ENCODE results near the gene AKNA.

The AKNA gene, protein sequence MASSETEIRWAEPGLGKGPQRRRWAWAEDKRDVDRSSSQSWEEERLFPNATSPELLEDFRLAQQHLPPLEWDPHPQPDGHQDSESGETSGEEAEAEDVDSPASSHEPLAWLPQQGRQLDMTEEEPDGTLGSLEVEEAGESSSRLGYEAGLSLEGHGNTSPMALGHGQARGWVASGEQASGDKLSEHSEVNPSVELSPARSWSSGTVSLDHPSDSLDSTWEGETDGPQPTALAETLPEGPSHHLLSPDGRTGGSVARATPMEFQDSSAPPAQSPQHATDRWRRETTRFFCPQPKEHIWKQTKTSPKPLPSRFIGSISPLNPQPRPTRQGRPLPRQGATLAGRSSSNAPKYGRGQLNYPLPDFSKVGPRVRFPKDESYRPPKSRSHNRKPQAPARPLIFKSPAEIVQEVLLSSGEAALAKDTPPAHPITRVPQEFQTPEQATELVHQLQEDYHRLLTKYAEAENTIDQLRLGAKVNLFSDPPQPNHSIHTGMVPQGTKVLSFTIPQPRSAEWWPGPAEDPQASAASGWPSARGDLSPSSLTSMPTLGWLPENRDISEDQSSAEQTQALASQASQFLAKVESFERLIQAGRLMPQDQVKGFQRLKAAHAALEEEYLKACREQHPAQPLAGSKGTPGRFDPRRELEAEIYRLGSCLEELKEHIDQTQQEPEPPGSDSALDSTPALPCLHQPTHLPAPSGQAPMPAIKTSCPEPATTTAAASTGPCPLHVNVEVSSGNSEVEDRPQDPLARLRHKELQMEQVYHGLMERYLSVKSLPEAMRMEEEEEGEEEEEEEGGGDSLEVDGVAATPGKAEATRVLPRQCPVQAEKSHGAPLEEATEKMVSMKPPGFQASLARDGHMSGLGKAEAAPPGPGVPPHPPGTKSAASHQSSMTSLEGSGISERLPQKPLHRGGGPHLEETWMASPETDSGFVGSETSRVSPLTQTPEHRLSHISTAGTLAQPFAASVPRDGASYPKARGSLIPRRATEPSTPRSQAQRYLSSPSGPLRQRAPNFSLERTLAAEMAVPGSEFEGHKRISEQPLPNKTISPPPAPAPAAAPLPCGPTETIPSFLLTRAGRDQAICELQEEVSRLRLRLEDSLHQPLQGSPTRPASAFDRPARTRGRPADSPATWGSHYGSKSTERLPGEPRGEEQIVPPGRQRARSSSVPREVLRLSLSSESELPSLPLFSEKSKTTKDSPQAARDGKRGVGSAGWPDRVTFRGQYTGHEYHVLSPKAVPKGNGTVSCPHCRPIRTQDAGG (N-terminal part only)

DNA sequence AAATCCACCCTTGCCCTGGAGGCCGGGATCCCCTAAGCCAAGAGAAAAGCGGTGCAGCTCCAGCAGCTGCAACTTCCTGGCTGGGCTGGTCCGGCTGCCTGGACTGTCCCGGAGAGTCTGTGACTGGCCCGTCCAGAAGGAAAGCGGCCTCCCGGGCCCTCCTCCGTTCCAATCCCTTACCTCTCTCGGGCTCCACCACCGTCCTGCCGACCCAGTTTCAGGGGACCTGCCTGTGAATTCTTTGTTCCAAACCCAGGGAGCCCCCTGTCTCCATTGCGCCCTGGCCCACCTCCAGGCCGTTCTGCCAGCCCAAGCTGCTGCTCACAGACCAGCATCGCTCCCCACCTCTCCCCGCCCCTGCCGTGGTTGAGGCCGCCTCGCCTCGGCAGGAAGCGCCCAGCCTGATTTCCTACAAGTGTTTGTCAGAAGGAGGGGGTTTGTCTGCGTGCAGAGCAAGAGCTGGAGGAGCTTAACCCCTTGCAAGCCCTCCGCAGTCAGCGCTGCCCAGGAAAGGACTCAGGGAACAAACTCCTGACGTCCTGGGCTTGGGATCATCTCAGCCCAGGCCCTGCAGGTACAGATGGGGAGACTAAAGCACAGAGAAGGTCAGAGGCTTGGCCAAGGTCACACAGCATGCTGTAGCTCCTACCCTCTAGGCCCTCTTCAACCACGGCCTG lies at the start of gene AKNA:
Gene AKNA, minus strand, starts transcription at position 303 of the 677 bp plus-strand sequence. CDS start 6,649 bp downstream, outside the sequence.
- no peak for DNase-seq (ENCODE audit: low read depth, low spot score)

DNA sequence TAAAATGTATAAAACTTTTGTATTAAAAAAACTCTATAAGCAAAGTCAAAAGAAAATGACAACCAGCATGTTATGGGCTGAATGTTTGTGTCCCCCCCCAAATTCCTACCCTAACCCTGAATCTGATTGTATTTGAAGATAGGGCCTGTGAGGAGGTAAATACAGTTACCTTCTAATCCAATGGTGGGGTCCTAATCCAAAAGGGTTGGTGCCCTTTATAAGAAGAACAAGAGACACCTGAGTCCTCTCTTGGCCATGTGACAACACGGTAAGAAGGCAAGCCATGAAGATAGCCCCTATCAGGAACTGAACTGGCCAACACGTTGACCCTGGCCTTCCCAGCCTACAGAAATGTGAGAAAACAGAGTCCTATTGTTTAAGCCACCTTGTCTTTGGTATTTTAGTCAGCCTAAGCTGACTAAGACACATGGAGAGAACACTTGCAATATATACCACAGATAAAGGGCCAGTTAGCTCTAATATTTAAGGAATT lies 49.7 kb upstream of the AKNA start:
- no peak for DNase-seq (ENCODE audit: low read depth, low spot score)

DNA sequence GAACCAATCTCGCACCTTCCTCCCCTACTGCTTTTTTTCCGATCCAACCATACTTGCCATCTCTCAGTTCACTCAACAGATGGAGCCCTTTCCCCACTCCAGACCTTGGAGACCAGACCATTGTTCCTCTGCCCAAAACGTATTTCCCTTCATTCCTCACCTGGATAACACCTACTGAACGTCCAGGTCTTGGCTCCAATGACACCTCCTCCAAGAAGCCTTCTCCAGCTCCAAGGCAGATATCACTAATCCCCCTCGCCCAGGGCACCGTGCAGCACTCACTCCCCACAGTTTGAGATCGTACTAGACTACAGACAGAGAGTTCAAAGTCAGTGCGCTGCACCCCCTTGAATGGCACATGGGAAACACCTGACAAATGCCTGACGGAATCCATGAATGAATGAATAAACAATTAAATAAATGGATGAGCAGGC lies 47.1 kb upstream of the AKNA start:
- peak; percentile 42 for DNase-seq (ENCODE audit: low read depth, low spot score)

DNA sequence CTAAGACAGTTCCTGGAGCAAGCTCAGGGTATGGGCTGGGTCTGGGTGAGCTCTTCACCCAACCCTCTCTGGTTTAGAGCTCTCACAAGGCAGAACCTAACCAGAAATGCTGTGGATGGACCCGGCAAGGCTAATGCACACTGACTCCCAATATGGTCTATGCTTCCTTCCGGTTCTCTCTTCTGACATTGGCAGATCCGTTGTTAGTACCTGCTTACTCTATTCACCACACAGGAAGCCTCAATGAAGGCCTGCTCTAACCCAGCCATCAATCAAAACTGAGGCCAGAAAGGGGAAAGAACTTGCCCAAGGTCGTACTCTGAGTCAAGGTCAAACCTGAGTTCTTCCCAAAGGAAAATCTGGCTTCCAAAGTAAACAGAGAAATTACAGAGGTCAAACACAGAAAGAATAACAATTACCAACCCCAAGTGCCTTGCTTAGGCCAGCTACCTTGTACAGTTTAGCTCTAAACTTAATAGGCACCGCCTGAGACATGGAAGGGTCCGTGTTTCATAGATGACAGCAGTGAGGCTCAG lies 46.0 kb upstream of the AKNA start:
- no peak for DNase-seq (ENCODE audit: low read depth, low spot score)

DNA sequence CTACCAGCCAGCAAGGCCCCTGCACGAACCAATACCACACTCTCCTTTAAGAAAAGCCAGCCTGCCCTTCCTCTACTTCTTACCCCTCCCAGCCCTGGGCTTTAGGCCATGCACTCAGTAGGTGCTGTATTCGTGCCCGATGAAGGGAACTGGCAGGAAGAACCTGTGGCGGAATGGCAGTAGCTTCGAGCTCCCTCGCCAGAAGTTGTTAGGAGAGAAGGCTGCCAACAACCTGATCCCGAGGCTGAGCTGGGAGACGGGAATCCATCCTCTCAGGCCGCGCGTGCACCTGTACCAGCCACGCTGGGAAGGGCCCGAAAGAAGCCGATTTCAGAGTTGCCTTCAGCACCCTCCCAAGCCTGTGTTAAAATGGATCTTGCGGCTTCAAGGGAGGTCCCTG lies 45.3 kb upstream of the AKNA start:
- no peak for DNase-seq (ENCODE audit: low read depth, low spot score)

DNA sequence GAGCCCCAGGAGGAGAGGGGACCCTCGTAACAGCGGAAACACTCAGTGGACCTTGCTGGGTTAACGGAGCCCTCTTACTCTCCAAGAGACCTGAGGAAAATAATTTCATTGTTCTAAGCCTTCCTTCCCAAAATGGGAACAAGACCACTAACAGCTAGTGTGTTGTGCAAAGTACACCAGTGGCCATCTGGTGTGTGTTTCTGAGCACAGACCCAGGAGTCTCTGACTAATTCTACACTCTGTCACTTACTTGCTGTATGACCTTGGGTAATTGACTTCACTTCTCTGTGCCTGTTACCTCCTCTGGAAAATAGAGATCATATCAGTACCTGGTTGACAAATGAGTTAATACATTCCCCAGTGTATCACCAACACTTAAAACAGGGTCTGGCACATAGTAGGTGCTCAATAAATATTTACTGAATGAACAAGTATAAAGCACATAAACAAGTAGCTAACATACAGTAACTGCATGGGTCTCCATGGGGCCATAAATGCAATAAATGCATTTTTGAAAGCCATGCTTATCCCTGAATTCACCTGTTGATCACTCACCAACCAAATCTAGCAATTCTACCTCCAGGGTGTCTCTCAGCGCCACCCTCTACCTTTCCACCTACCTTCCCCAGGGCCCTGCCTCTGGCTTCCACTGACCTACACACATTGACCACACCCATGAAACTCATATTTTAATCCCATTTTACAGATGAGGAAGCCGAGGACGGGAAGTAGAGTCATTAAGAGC lies 44.7 kb upstream of the AKNA start:
- DNase-seq (ENCODE audit: low read depth, low spot score), result no peak

DNA sequence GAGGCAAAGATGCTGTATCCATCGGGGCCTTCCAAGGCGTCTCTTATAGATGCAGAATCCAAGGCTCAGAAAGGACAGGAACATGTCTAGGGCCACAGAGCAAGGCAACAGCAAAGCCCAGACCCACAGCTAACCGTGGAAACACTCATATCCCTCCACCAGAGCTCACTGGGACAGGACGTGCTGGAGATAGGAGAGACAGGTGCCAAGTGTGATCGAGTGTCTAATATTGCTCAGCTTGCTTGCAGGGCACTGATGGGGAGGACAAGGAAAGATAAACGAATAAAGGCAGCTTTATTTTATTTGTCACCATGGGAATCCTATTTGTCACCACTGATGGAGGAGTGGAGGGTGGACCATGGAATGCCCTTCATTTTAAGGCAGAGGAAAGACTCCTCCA lies 44.0 kb upstream of the AKNA start:
- DNase-seq (ENCODE audit: low read depth, low spot score), result no peak

DNA sequence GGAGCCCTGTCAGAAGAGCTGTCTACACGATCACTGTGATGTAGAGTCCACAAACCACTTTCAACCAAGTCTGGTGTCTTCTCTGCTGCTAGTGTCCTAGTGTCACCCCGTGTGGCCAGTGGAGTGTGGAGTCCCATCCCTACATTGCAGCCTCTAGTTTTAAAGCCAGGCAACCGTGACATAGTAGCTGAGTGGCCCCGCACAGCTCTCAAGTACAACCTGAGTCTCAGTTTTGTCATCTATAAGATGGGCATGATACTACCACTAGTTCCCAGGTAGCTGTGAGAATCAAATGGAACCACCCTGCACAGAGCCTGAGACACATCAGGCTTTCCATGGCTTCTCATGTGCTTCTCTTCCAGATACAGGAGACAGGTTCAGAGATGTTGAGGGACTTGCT lies 43.2 kb upstream of the AKNA start:
- DNase-seq (ENCODE audit: low read depth, low spot score), result no peak

DNA sequence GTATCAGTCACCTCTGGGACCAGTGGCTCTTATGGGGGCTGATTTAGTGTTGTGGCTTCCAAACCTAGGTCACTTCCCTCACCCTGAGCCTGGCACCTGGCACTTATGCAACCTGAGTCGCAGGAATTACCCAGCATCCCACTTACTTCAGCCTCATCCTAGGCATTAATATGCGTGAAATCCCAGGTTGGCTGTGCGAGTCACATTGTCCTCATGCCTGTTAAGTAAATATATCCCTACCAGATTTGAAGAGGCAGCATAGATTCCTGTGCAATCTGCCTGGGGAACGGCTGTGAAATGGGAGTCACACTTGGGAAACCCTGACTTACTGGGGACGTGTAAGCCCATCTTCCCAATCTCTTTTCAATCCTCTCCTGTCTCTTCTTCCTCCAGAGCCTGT lies 42.7 kb upstream of the AKNA start:
- DNase-seq (ENCODE audit: low read depth, low spot score), result no peak

DNA sequence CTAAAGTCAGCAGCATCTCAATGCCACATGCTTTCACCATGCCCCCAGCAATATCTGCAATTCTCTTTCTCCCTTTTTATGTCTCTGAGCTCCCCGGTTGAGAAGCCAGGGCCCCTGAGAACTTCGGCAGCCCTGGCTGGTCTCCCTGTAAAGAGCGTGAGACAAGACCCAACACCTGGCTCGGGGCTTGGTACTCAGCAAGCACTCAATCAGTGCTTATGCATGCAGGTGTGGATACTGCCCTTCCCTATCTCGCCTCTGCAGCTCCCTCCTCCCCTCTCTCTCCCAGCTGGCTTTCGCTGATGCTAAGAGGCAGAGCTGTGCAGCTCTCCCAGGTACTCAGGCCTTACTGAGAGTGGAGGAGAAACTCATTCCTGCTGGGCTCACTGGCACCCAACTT lies 41.7 kb upstream of the AKNA start:
- DNase-seq (ENCODE audit: low read depth, low spot score), result no peak

DNA sequence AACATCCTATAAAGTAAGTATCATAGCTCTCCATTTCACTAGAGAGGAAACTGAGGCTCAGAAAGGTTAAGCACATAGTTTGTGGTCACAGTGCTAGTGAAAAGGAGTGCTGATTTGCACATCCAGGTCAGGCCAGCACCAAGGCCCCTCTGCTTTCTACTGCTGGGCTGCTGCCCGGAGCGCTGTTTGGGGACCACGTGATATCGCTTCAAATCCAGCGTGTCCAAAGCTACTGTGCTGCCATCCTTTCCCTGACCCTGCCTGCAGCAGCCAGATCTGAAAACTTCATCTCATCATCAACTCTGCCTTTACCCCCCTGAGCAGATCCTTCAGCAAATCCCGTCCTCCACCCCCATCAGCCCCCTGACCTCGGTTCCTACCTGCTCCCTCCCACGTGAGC lies 40.7 kb upstream of the AKNA start:
- no peak for DNase-seq (ENCODE audit: low read depth, low spot score)

DNA sequence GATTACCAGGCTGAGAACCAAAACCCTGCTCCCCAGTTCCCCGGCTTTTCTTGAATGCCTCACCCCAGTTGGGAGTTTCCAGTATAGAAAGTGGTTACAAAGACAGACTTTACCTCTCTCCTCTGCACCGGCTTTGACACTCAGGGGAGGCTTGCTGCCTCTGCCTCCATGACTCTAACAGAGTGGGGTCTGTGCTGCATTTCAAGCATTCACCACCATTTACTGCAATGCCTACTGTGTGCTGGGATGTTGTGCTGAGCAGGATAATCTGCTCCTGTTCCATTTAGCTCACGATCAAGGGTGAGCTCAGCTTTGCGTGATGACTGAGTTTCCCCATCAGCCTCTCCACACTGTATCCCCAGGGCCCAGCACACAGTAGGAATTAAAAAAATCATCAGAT lies 39.9 kb upstream of the AKNA start:
- DNase-seq (ENCODE audit: low read depth, low spot score), result no peak

DNA sequence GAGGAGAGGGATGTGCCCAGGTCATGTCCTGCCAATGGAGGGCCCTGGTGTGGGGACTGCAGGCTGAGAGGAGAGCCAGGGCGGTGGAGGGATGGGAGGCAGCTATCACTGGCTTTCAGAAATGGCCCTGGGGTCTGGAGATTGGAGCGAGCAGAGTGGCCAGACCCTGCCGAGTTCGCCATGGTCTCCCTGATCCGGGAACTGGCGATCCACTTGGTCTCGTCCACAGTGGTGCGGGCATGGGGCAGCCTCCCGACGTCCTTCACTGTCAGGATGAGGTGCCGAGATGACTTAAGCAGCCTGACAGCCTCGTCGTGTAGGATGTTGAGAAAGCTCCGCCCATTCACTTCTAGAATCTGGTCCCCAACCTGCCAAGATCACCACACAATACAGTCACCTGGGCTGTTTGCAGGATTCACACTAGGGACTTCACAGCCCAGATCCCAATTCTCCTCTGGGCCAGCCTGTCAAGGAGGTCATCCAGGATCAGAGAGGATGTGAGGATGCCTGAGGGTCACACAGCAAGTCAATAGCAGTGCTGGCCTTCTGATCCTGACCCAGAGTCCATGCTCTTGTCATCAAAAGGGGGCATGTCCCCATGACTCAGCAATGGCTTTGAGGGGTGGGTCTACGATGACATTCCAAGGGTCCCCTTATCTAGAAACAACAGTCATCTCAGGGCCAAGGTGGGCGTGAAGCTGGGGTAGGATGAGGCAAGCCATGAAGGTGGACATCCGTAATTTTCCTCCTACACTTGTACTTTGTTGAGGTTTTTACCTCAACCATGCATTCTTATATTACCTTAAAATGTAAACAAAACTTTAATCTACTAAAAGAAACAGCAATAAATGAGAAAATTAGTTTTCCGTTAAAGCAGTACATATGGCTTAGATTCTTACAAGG lies 38.5 kb upstream of the AKNA start:
- no peak for DNase-seq (ENCODE audit: low read depth, low spot score)

DNA sequence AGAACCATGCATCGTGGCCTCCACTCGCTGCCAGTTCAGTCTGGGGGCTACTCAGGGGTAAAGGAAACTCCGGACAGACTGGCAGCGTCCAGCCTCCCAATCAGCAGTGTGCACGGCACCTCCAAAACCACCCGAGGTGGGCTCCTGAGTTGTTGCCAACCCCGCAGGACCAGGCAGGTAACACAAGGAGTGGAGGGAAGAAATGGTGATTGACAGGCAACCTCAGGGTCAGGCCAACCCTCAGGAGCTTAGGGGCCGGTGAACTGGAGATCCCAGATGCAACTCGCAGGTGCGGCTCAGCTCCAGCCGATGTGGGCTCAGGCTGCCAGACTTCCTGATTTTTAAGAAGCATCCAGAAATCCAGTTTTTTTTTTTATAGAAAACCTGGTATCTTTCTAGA lies 37.3 kb upstream of the AKNA start:
- no peak for DNase-seq (ENCODE audit: low read depth, low spot score)

DNA sequence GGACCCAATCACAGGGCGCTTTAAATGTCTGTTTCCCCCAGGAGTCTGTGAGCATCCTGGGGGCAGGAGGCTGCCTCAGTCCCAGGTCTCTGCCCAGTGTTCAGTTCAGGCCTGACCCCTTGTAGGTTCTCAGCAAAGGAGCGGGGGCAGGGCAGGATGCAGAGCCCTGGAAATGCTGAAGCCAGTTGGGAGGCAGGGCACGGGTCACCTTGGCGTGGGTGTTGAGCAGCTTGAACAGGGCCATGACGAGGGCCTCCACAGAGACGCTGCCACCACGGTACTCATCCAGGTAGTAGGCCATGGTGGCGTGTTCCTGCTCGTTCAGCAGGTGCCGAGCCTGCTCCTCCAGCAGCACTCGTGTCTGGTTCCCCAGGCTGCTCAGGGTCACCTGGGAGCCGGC lies 36.3 kb upstream of the AKNA start:
- no peak for DNase-seq (ENCODE audit: low read depth, low spot score)

DNA sequence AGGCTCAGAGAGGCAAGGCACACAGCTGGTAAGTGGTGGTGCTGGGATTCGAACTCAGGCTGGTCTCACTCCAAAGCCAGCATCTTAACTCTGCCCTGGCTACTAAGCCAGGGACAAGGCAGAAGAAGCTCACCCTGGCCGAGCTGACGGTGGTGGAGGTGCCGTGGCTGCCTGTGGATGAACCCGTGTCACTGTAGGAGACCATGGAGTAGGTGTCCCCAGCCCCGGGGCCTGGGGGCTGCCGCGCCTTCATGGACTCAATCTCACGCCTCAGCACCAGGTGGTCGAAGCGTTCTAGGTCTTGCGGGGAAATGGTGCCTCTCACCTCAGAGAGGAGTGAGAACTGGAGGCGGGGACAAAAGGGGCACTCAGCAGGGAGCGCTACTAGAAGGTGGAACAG lies 35.4 kb upstream of the AKNA start:
- no peak for DNase-seq (ENCODE audit: low read depth, low spot score)

DNA sequence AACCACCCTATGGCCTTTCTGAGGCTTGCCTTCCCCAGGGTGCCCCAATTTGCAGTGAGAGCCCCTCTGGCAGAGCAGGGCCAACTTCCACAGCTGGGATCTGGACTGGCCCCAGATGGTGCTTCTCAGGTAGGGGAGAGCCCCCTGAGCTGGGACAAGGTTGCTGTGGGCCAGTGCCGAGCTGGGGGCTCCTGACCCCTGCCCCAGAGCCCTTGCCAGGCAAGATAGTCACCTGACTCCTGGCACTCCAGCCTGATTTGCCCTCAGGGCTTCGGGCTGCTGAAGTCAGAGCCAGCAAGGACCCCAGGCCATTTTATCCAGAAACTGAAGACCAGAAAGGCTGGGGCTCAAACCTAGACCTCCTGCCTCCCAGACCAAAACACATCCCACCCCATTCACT lies 33.4 kb upstream of the AKNA start:
- DNase-seq (ENCODE audit: low read depth, low spot score), result no peak

DNA sequence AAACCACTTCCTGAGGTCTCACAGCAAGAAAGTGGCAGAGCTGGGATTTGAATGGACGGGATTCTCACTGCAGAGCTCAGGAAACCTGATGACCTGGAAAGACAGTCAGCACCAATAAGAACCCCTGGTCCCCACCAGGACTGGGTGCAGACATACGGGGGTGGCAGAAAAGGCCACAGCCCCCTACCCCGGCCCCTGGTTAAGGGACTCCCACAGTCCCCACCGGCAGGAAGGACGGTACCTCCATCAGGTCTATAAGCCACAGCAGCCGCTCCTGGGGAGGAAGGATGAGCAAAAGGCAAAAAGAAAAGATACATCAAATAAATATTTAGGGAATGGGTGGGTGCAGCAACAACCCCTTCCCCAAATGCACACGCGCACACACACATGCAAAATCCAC lies 32.0 kb upstream of the AKNA start:
- DNase-seq (ENCODE audit: low read depth, low spot score), result no peak

DNA sequence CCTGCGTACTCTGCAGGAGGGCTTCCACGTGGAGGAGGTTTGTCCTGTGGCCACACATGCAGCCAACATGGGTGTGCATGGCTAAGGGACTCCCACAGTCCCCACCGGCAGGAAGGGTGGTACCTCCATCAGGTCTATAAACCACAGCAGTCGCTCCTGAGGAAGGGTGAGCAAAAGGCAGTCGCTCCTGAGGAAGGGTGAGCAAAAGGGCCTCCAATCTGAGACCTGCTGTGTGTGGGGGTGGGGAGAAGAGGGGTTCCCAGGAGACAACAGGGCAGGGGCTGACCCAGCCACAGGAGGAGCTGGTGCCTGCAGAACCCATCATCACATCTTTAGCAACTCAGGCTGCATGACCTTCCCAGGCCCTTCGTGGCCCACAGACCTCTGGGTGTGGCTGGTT lies 30.3 kb upstream of the AKNA start:
- DNase-seq (ENCODE audit: low read depth, low spot score), result no peak
